HL-60/S4 treated with phorbol 12-myristate 13-acetate at 8.2 ng/mL for 4 days and 3 days (cell line): Measurements from ENCODE around the gene ZNF488.

Source experiments
- in situ Hi-C: fragments of 300-500 bp; cut with MboI; formaldehyde crosslinking; loops from 2 replicates; pipeline ENCODE4 v1.15.0; 2022; ENCODE audit warnings: low sequenced_read_pairs

ZNF488 gene

GRCh38 chr10:47367646-47368045 is 16.4 kb downstream of the ZNF488 start:
- in situ Hi-C loops: no loop called here

- in situ Hi-C loops: no loop called here
Measured at GRCh38 chr10:47366731-47367460, 17.2 kb downstream of the ZNF488 start.

GRCh38 chr10:47366181-47366631 is 17.9 kb downstream of the ZNF488 start:
- in situ Hi-C loops: no loop called here

- in situ Hi-C loops: no loop called here
Measured at GRCh38 chr10:47365431-47366180, 18.5 kb downstream of the ZNF488 start.

GRCh38 chr10:47364911-47365310 is 19.2 kb downstream of the ZNF488 start:
- in situ Hi-C loops: no loop called here

- in situ Hi-C loops: no loop called here
Measured at GRCh38 chr10:47364366-47364765, 19.7 kb downstream of the ZNF488 start.

GRCh38 chr10:47363781-47364180 is 20.3 kb downstream of the ZNF488 start:
- in situ Hi-C loops: no loop called here

GRCh38 chr10:47362199-47362598 is 21.9 kb downstream of the ZNF488 start:
- in situ Hi-C loops: no loop called here

- in situ Hi-C loops: no loop called here
Measured at GRCh38 chr10:47361293-47361692, 22.8 kb downstream of the ZNF488 start.

GRCh38 chr10:47360419-47361040 is 23.6 kb downstream of the ZNF488 start:
- in situ Hi-C loops: no loop called here

- in situ Hi-C loops: no loop called here
Measured at GRCh38 chr10:47359626-47360418, 24.3 kb downstream of the ZNF488 start.

GRCh38 chr10:47359101-47359500 is 25.0 kb downstream of the ZNF488 start:
- in situ Hi-C loops: no loop called here

GRCh38 chr10:47358457-47358856 is 25.6 kb downstream of the ZNF488 start:
- in situ Hi-C loops: no loop called here

- in situ Hi-C loops: no loop called here
Measured at GRCh38 chr10:47357911-47358310, 26.2 kb downstream of the ZNF488 start.

- in situ Hi-C loops: no loop called here
Measured at GRCh38 chr10:47357131-47357582, 26.9 kb downstream of the ZNF488 start.

GRCh38 chr10:47356708-47357107 is 27.4 kb downstream of the ZNF488 start:
- in situ Hi-C loops: no loop called here

- in situ Hi-C loops: no loop called here
Measured at GRCh38 chr10:47354900-47355299, 29.2 kb downstream of the ZNF488 start.

- in situ Hi-C loops: no loop called here
Measured at GRCh38 chr10:47354165-47354564, 29.9 kb downstream of the ZNF488 start.

- in situ Hi-C loops: no loop called here
Measured at GRCh38 chr10:47353351-47353750, 30.7 kb downstream of the ZNF488 start.

- in situ Hi-C loops: no loop called here
Measured at GRCh38 chr10:47351899-47352815, 31.9 kb downstream of the ZNF488 start.
